Smooth muscle cell (in vitro differentiated cells): ENCODE results near the gene IFRD2. TPM values are rescaled to one million over a fixed set of nuclear protein-coding genes. Genes with fewer than 3 reads are reported as not detected.
A peak's percentile ranks its signal among the peaks of the same experiment; 100 is the strongest.

Experiments
- DNase-seq: peaks from one replicate; lab custom pipeline; 2025; ENCODE audit not compliant: unreplicated experiment; lab: John Stamatoyannopoulos, UW
- H2AFZ ChIP-seq: fragments of 200-600 bp; sonication (generic); 2 replicates; pipeline ENCODE4 v1.6.0; 2016; ENCODE audit warnings: antibody characterized with exemption, low read depth, mild to moderate bottlenecking
- H3F3A ChIP-seq: fragments of 200-600 bp; sonication (generic); 2 replicates; pipeline ENCODE4 v1.6.0; 2017; ENCODE audit warnings: antibody characterized with exemption, low read depth
- H3K27ac ChIP-seq: fragments of 200-600 bp; sonication (generic); 2 replicates; pipeline ENCODE4 v1.5.1; 2016; ENCODE audit warnings: low read depth, mild to moderate bottlenecking
- H3K27me3 ChIP-seq: fragments of 200-600 bp; sonication (generic); 2 replicates; pipeline ENCODE4 v1.6.1; 2016; ENCODE audit warnings: low read depth, mild to moderate bottlenecking
- H3K36me3 ChIP-seq: fragments of 200-600 bp; sonication (generic); 2 replicates; pipeline ENCODE4 v1.5.1; 2016; ENCODE audit warnings: low read depth
- H3K4me1 ChIP-seq: fragments of 200-600 bp; sonication (generic); 2 replicates; pipeline ENCODE4 v1.5.1; 2016; ENCODE audit warnings: low read depth
- H3K4me2 ChIP-seq: fragments of 200-600 bp; sonication (generic); 2 replicates; pipeline ENCODE4 v1.6.0; 2016; ENCODE audit warnings: mild to moderate bottlenecking
- H3K4me3 ChIP-seq: fragments of 200-600 bp; sonication (generic); 2 replicates; pipeline ENCODE4 v1.5.1; 2016; ENCODE audit warnings: mild to moderate bottlenecking
- H3K79me2 ChIP-seq: fragments of 200-600 bp; sonication (generic); 2 replicates; pipeline ENCODE4 v1.6.0; 2016; ENCODE audit warnings: low read depth, mild to moderate bottlenecking
- H3K9ac ChIP-seq: fragments of 200-600 bp; sonication (generic); 2 replicates; pipeline ENCODE4 v1.6.0; 2016; ENCODE audit warnings: low read depth
- H3K9me3 ChIP-seq: fragments of 200-600 bp; sonication (generic); replicated peaks from 2 replicates; pipeline ENCODE4 v1.5.1; 2016; ENCODE audit warnings: low read depth
- H4K20me1 ChIP-seq: fragments of 200-600 bp; sonication (generic); 2 replicates; pipeline ENCODE4 v1.6.0; 2016; ENCODE audit warnings: low read depth
- CTCF ChIP-seq: fragments of 200-600 bp; sonication (generic); IDR thresholded peaks from 2 replicates; pipeline ENCODE4 v1.5.1; 2017; ENCODE audit warnings: borderline replicate concordance, mild to moderate bottlenecking, antibody characterized with exemption; ENCODE audit not compliant: insufficient read depth, poor library complexity, severe bottlenecking
- WGBS: methylation state at CpG from one replicate; pipeline ENCODE4 v1.1.7; 2016; ENCODE audit warnings: low lambda C conversion rate; 5-methylcytosine and 5-hydroxymethylcytosine counted together
- polyA plus RNA-seq: library from polyadenylated mRNA; unstranded; fragments of >200 nt; fragmentation: Nextera tagmentation; extraction: Ambion mirVana; gene quantifications from 2 replicates; pipeline ENCODE4 v1.2.1, GENCODE V29; 2016
- total RNA-seq: library from RNA; depleted of rRNA; stranded (reverse); fragments of >200 nt; gene quantifications from 2 replicates; pipeline ENCODE4 v1.2.3, GENCODE V29; 2014

Gene IFRD2
- total and polyA plus RNA-seq, 2 experiments from 2014 or later = 20.8 to 59.3 TPM

DNA sequence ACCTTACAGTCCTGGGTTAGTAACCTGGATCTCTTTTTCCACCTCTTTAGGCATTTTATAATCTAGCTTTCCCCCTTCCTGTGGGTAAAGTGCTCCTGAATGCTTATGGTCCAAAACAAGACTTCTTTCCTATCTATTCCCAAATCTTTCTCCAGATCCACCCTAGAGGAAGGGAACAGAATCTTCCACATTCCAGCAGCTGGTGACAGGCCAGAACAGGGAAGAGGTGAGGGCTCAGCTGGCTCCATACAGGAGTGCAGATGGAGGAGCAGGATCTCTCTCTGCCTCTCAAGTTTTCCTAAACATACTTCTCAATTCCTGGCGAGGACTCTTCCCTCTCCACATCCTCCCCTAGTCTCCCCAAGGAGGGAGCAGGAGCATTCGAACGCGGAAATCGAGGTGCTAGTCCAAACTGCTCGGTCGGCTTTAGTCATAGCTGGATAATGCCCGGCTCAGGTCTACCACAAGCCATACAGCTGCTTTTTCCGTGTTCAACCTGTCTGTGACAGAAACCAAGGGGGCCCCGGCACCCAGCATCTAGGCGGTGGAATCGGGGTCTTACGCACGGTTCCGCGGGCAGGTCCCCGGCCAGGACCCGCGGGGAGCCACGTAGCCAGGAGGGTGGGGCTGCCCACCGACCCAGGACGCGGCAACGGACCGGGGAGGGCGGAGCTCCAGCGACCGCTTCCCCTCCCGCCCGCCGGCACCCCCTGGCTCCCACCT, 44.4 kb upstream of the IFRD2 start:
- peaks cover 53% of the 10 kb centered on the region for H3K79me2 ChIP-seq
- no peak for TF ChIP-seq CTCF
- no peak for DNase-seq

DNA sequence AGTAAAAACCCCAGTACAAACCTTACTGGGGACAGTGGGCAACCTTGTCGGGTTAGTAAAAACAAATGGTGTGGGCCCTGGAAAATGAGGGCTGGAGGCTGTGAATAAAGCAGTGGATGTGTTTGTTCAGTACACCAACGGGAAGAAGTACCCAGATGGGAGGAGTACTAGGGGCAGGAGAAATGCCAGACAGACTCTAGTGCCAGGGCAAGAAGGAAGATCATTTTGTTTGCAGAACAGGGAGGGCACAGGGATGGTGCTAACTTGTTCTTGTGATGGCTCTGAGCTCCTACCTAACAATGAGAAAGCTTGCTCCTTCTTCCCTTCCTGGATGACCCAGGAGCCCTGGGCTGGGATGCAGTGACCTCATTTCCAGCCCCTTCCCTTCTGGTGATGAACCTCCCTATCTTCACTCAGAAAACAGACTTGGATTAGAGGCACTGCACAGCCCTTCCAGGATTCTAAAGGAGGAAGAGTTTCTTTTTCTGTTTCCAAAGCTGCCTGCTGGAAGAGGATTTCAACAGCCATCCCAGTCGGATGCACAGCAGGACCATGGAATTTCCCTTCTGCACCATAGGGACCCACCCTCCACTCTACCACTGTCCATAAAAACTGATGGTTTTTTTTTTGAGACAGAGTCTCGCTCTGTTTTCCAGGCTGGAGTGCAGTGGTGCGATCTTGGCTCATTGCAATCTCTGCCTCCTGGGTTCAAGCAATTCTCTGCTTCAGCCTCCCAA, 42.3 kb upstream of the IFRD2 start:
- H3F3A ChIP-seq = peaks cover 22% of the 10 kb centered on the region
- H3K27ac ChIP-seq = peak overlapping the region; percentile 93
- H3K9ac ChIP-seq = peak overlapping the region; percentile 39
- H3K4me3 ChIP-seq = no peak overlapping the region
- no peak overlapping the region for H2AFZ ChIP-seq
- TF ChIP-seq CTCF = no peak
- DNase-seq = no peak
- WGBS = 70% methylated on average over 5 of the region's 5 CpGs
- no peaks in the 10 kb centered on the region for H3K9me3 ChIP-seq
- no peaks in the 10 kb centered on the region for H3K36me3 ChIP-seq
- no peaks in the 10 kb centered on the region for H3K27me3 ChIP-seq
- H4K20me1 ChIP-seq = peaks cover 48% of the 10 kb centered on the region
- H3K4me1 ChIP-seq = peaks cover 32% of the 10 kb centered on the region
- H3K79me2 ChIP-seq = peaks cover 62% of the 10 kb centered on the region
- H3K4me2 ChIP-seq = peak overlapping the region; percentile 89

More for the DNA sequence above, 44.4 kb upstream of the IFRD2 start:
- peaks cover 43% of the 10 kb centered on the region for H3K4me1 ChIP-seq
- H3K27me3 ChIP-seq = peaks cover 17% of the 10 kb centered on the region
- peak overlapping the region; percentile 79 for H3K4me3 ChIP-seq
- peaks cover 47% of the 10 kb centered on the region for H4K20me1 ChIP-seq
- WGBS = under 1% methylated on average over 24 of the region's 31 CpGs
- H3K27ac ChIP-seq = peak overlapping the region; percentile 93
- peaks cover 17% of the 10 kb centered on the region for H3F3A ChIP-seq
- H3K36me3 ChIP-seq = no peaks in the 10 kb centered on the region
- peak overlapping the region; percentile 94 for H3K9ac ChIP-seq
- peak overlapping the region; percentile 45 for H2AFZ ChIP-seq
- H3K4me2 ChIP-seq = peak overlapping the region; percentile 89
- H3K9me3 ChIP-seq = no peaks in the 10 kb centered on the region

GRCh38 chr3:50333744-50334328, 41.6 kb upstream of the IFRD2 start:
- peaks cover 48% of the 10 kb centered on the region for H4K20me1 ChIP-seq
- peak overlapping the region; percentile 93 for H3K27ac ChIP-seq
- DNase-seq = no peak
- no peaks in the 10 kb centered on the region for H3K9me3 ChIP-seq
- WGBS = 70% methylated on average over 12 of the region's 12 CpGs
- peaks cover 21% of the 10 kb centered on the region for H3F3A ChIP-seq
- no peaks in the 10 kb centered on the region for H3K27me3 ChIP-seq
- peak overlapping the region; percentile 89 for H3K4me2 ChIP-seq
- H3K9ac ChIP-seq = peak overlapping the region; percentile 39
- H3K4me1 ChIP-seq = peaks cover 32% of the 10 kb centered on the region
- H3K79me2 ChIP-seq = peaks cover 62% of the 10 kb centered on the region
- no peak overlapping the region for H3K4me3 ChIP-seq
- TF ChIP-seq CTCF = no peak
- H3K36me3 ChIP-seq = no peaks in the 10 kb centered on the region
- H2AFZ ChIP-seq = no peak overlapping the region
